Left lobe of liver (tissue), 2 donors: ENCODE results near the gene RGCC. TPM values are rescaled to one million over a fixed set of nuclear protein-coding genes. Genes with fewer than 3 reads are reported as not detected.
"Not testable (repeated sequence)": the region's sequence is repeated elsewhere in the genome, so short reads cannot be mapped to it uniquely, and the experiment has no call there.

ENCODE experiments used
- ATAC-seq: fragments of 200-7000 bp; cut with Tn5 transposase; one replicate; pipeline ENCODE4 v1.9.1; 2020; ENCODE audit warnings: mild to moderate bottlenecking, moderate library complexity
- DNase-seq: peaks from one replicate; pipeline ENCODE4 v3.0.0-alpha.2; 2020; ENCODE audit warnings: low spot score
- total RNA-seq: library from RNA; stranded (reverse); gene quantifications from one replicate; pipeline ENCODE4 v1.2.1, GENCODE V29; 2021
- donor health status: DM: no; HTN: no; CAD: no; lungs with moderate emphysema.
- donor health status: DM: no; HTN: yes; CAD: no.

The RGCC gene
- total RNA-seq, 1 donor from 2014 or later = 0.88 TPM

GRCh38 chr13:41488124-41488523, 30.8 kb downstream of the RGCC start:
- no peak for DNase-seq
- ATAC-seq = no peak

DNA sequence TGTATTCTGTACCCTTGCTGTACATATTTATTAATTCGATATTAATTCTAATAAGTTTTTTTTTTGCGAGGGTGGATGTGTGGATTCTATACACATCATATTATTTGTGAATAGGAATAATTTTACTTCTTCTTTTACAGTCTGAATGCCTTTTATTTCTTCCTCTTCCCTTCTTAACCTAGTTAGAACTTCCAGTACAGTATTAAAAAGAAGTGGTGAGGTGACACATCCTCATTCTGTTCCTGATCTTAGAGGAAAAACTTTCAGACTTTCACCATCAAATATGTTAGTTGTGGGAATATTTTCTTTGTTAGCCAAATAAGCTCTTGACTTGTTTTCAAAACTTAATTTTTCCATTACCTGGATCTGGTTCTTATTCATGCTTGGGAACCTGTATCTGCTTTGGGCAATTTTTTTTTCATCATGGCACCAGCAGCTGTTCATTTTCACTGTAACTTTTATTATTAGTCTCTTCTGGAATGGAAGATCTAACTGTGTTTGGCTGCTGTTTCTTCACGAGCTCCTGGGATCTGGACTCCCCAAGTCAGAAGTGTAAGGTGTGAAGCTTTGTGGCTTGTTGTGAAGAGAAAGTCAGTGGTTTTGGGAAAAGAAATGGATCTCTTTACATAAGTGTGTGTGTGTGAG, 33.1 kb downstream of the RGCC start:
- ATAC-seq (no peak), DNase-seq (no peak)

DNA sequence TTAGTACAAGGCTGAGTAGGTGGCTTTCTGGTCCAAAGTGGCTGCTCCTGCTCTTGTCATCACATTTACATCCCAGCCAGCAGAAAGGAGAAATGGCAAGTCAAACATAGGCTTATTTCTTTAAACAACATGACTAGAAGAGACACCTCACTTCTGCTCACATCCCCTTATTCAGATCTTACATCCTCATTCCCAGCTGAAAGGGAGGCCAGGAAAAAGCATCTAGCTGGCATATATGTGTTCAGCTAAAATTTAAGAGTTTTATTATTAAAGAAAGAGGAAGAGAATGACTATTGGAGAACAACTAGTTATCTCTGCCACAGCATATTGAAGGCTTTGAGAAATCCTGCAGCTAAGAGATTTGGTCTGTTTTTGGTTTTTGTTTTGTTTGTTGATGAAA, 34.1 kb downstream of the RGCC start:
- ATAC-seq (no peak), DNase-seq (no peak)

DNA sequence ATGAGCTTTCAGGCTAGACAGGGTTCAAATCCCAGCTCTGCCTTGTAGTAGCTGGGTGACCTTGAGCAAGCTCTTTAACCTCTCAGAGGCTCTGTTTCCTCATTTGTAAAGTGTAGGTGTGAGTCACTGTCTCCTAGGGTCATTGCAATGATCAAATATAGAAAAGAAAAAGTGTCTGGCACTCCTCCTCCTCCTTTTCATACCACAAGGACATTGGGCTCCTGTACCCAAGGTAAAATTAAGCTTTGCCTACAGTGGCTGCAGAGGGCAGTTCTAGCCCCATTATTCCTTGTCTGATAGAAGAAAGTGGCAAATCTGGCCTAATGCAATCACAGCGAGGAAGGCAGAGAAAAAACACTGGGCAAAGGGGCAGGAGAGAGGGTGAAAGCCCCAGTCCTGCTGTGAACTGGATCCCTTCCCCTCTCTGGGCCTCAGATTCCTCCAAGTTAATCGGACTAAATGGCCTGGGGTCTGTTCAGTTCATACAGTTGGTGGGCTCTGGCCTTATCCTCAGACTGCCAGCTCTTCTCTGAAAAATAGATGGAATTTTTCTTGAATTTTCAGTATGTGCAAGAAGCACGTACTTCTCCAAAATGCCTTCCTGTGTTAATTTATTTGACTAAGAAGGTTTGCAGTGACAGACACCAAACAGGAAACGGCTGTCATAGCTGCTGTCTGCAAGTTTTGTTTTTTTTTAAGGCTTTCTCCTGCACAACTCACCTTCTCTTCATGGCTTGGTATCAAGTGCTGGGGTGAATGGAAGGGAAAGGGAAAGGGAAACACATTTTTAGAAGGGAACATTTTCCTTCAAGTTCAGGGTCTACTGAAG, 35.3 kb downstream of the RGCC start:
- ATAC-seq = no peak
- DNase-seq = no peak

GRCh38 chr13:41494202-41494601, 36.9 kb downstream of the RGCC start:
- ATAC-seq = no peak
- DNase-seq = no peak

GRCh38 chr13:41495044-41495443, 37.7 kb downstream of the RGCC start:
- no peak for ATAC-seq
- DNase-seq = no peak

- no peak for DNase-seq
- no peak for ATAC-seq
Measured at GRCh38 chr13:41496420-41497234, 39.3 kb downstream of the RGCC start.

- DNase-seq (no peak), ATAC-seq (no peak)
Measured at GRCh38 chr13:41497436-41497835, 40.1 kb downstream of the RGCC start.

DNA sequence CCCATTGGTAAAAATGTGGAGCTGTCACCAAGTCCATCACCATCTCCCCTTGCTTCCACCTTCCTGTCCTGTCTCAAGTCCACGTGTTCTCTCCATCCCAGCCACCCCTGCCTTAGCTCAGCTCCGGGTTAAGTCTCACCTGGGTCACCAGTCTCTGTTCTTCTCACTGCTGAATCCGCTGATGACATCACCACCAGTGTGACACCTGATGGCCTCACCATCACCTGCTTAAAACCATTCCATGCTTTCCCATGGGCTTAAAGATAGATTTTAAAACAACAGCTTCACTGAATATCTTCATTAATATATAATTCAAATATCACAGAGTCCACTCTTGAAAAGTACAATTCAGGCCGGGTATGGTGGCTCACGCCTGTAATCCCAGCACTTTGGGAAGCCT, 42.1 kb downstream of the RGCC start:
- ATAC-seq = no peak
- DNase-seq = no peak

DNA sequence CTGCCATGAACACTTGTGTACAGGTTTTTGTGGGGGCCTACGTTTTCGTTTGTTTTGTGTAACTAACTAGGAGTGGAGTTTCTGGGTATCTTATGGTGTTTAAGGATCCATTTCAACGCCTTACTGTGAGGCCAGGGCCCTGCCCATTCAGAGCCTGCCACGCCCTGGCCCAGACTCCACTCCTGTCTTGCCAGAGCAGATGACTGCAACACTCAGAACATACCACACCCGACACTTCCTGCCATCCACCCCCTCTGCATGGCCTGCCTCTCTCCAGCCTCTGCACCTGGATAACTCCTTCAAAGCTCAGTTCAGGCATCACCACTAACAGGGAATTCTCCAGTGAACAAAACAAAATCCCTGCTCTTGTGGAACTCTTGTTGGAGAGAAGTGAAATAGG, 43.2 kb downstream of the RGCC start:
- no peak for DNase-seq

DNA sequence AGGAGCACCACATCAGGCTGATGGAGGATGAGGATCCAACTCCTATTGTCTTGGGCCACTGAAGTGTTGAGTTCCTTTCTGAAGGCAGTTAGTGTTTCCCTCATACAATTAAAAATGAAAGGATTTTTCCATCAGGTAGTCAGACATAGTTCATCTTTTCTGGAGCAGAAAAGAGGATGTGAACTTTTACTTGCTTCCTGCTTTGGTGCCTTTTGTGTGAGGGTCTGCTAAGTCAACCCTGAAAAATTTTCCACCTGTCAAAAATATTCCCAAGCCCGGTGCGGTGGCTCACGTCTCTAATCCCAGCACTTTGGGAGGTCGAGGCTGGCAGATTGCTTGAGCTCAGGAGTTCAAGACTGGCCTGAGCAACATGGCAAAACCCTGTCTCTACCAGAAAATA, 43.9 kb downstream of the RGCC start:
- DNase-seq (no peak), ATAC-seq (no peak)

More for the DNA sequence above, 43.2 kb downstream of the RGCC start:
- ATAC-seq = no peak

- ATAC-seq (no peak), DNase-seq (no peak)
Measured at GRCh38 chr13:41502031-41502430, 44.7 kb downstream of the RGCC start.

DNA sequence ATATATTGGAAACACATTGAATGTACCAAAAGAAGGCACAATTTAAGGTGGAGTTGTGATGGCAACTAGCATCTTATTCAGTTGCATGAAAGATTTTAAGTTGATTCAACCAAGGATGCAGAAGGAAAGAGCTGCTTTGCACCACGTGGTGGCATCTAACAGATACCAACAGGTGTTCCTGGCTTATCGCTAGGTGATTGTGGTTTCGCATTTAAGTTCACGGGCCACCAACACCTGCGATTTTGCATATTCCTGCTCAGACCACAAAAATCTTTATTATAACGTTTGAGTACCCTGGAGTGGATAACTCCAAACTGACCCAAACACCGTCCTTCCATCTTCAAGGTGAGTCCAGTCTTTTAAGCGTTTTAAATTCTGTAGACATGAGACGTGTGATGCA, 45.3 kb downstream of the RGCC start:
- no peak for DNase-seq

DNA sequence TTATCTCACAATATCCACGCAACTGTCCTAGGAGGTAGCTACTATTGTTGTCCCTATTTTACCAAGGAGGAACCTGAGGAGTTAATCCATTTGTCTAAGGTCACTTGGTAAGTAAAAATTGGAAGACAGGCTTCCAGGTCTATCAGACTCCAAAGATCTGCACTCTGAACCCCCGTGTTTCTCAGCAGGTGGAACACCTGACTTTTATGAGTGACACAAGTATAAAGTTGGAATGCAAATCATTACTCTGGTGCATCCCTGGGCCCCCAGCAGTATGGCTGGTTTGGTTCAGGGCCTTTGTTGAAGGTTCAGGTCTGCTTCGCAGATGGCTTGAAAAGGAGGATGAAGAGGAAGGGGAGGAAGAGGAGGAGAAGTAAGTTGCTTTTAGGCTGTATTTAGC, 46.0 kb downstream of the RGCC start:
- ATAC-seq (no peak), DNase-seq (no peak)

More for the DNA sequence above, 45.3 kb downstream of the RGCC start:
- ATAC-seq = no peak

GRCh38 chr13:41504657-41505056, 47.3 kb downstream of the RGCC start:
- DNase-seq, ATAC-seq: not testable (repeated sequence)

- ATAC-seq = no peak
- DNase-seq = no peak
Measured at GRCh38 chr13:41505209-41505835, 48.0 kb downstream of the RGCC start.

DNA sequence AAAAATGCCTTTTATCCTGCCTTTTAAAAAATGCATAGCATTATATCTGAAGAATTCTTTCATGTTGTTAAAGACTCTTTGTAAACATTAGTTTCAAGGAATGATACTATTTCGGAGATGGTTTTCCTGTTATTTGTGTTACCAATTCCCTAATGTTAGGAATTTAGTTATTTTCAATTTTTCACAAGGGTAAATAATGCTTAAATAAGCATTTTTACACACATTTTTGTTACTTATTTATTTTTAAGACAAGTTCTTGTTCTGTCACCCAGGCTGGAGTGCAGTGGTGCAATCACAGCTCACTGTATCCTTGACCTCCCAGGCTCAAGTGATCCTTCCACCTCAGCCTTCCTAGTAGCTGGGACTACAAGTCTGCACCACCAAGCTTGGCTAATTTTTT, 49.0 kb downstream of the RGCC start:
- ATAC-seq (no peak), DNase-seq (no peak)

DNA sequence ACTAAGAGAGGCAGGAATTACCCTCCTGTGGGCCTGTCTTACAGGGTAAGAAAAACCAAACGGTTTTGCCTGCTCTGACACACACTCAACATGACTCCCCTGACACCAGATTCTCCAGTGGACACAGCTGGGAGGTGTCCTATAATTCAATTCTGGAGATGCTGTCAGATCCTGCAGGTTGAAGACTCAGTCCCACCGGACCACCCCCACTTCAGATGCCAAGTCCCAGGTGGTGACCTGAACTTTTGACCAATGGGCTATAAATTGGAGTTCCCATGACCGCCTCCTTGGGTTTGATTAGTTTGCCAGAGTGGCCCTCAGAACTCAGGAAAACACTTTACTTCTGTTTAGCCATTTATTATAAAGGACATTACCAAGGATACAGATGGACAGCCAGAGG, 52.6 kb downstream of the RGCC start:
- DNase-seq = no peak
- no peak for ATAC-seq

GRCh38 chr13:41511827-41512226, 54.5 kb downstream of the RGCC start:
- ATAC-seq (no peak), DNase-seq (no peak)

DNA sequence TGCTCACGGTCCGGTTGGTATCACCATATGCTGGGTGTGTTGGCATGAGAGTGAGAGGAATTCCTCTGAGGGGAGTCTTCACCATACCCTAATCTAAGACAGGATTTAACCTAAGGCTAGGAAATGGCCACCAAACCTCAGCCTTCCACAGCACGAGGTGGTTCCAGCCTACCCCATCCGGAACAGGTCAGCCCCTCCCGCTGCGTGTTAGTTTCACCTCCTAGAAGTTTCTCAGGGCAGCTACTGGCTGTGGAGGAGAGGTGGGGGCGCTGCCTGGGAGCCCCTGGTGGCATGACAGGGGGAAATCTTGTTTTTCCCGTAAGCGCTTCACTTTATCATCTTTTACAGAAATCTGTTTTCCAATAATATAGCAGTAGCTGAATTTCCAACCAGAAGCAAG, 55.1 kb downstream of the RGCC start:
- DNase-seq (no peak), ATAC-seq (no peak)

- ATAC-seq = no peak
- DNase-seq = no peak
Measured at GRCh38 chr13:41513600-41513999, 56.2 kb downstream of the RGCC start.
